HepG2 (cell line): ENCODE measurements around the gene TCF23.

Source experiments
- EZH2 ChIP-seq: conservative IDR thresholded peaks from 2 replicates; pipeline ENCODE4 v1.6.1; 2012; ENCODE audit warnings: mild to moderate bottlenecking, low read depth, low read length, moderate library complexity
- FOXK1 ChIP-seq: sonication (generic); formaldehyde crosslinking; IDR thresholded peaks from 2 replicates; pipeline ENCODE4 v1.4.0; 2020; ENCODE audit warnings: low read depth, missing genetic modification reagents, borderline replicate concordance
- KDM1A ChIP-seq: IDR thresholded peaks from 2 replicates; pipeline ENCODE4 v1.6.1; 2016; ENCODE audit warnings: missing compliant biosample characterization
- MAF1 ChIP-seq: sonication (generic); formaldehyde crosslinking; IDR thresholded peaks from 2 replicates; pipeline ENCODE4 v1.5.0; 2020; ENCODE audit warnings: missing genetic modification reagents, borderline replicate concordance
- TBP ChIP-seq: sonication (generic); formaldehyde crosslinking; IDR thresholded peaks from 2 replicates; pipeline ENCODE4 v1.5.0; 2020; ENCODE audit warnings: missing genetic modification reagents
- ZNF274 ChIP-seq: sonication (generic); formaldehyde crosslinking; IDR thresholded peaks from 2 replicates; pipeline ENCODE4 v1.5.1; 2020; ENCODE audit warnings: mild to moderate bottlenecking, missing genetic modification reagents
- ZNF350 ChIP-seq: sonication (generic); formaldehyde crosslinking; IDR thresholded peaks from 2 replicates; pipeline ENCODE4 v1.4.0; 2020; ENCODE audit warnings: mild to moderate bottlenecking, low read depth, missing genetic modification reagents, borderline replicate concordance
- ZNF639 ChIP-seq: conservative IDR thresholded peaks from 2 replicates; pipeline ENCODE4 v1.6.1; 2018; ENCODE audit warnings: missing genetic modification reagents

GRCh38 chr2:27109083-27109482 is 39.7 kb upstream of the TCF23 start:
- TF ChIP-seq MAF1 (CRISPR knock-in tag) (no peak), KDM1A (no peak), ZNF350 (CRISPR knock-in tag) (no peak), ZNF274 (no peak), TBP (no peak), FOXK1 (CRISPR knock-in tag) (no peak), EZH2 (no peak), ZNF639 (CRISPR knock-in tag) (no peak)
